WTC11 (cell line): Measurements from ENCODE around the gene S100A13.

ENCODE experiments used
- CREM ChIP-seq: sonication (generic); formaldehyde crosslinking; IDR thresholded peaks from 2 replicates; pipeline ENCODE4 v1.8.1; 2022; ENCODE audit warnings: mild to moderate bottlenecking, missing genetic modification reagents, moderate library complexity
- EMX1 ChIP-seq: fragments of 250-450 bp; sonication (Bioruptor Pico); IDR thresholded peaks from 2 replicates; pipeline ENCODE4 v1.8.0; 2021; ENCODE audit warnings: mild to moderate bottlenecking
- RELA ChIP-seq: sonication (generic); formaldehyde crosslinking; IDR thresholded peaks from 2 replicates; pipeline ENCODE4 v1.8.1; 2022; ENCODE audit warnings: missing genetic modification reagents, mild to moderate bottlenecking, borderline replicate concordance
- TF ChIP-seq, protein P1 (sequence below): sonication (generic); formaldehyde crosslinking; IDR thresholded peaks from 2 replicates; pipeline ENCODE4 v1.8.0; 2022; ENCODE audit warnings: mild to moderate bottlenecking, missing genetic modification reagents
- TF ChIP-seq, protein P2 (sequence below): fragments of 200-600 bp; IDR thresholded peaks from 2 replicates; pipeline ENCODE4 v1.8.0; 2022; ENCODE audit warnings: antibody characterized with exemption

DNA sequence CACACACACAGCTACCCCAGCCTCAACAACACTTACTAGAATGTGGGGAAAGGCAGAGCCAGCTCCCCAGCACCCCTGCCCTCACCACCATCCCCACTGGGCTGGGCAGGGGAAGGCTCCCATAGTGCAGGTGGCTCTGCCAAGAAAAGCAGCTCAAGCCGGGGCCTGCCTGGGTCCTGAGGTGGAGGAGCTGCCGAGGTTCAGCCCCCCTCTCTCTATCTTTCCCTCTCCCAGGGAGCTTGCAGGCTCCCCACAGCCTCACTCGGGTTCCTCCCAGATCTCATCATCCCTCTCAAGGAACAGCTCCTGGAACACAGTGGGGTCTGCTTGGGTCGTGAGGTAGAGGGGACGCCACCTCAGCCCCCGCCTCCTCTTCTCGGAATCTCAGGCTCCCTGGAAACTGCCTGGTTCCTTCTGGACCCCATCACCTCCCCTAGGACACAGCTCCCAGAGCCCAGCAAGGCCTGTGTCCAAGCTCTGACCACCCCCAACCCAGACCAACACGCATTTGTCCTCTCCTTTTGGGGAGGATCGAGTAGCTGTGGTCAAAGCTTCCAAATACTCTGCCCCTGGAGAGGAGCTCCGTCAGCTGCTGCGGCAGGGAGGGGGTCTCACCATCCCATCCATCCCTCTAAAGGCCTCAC lies 15.1 kb downstream of the S100A13 start:
- TF ChIP-seq, protein P1, sequence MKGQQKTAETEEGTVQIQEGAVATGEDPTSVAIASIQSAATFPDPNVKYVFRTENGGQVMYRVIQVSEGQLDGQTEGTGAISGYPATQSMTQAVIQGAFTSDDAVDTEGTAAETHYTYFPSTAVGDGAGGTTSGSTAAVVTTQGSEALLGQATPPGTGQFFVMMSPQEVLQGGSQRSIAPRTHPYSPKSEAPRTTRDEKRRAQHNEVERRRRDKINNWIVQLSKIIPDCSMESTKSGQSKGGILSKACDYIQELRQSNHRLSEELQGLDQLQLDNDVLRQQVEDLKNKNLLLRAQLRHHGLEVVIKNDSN: no peak
- TF ChIP-seq RELA (CRISPR knock-in tag): no peak
- TF ChIP-seq CREM (CRISPR knock-in tag): no peak
- TF ChIP-seq, protein P2, sequence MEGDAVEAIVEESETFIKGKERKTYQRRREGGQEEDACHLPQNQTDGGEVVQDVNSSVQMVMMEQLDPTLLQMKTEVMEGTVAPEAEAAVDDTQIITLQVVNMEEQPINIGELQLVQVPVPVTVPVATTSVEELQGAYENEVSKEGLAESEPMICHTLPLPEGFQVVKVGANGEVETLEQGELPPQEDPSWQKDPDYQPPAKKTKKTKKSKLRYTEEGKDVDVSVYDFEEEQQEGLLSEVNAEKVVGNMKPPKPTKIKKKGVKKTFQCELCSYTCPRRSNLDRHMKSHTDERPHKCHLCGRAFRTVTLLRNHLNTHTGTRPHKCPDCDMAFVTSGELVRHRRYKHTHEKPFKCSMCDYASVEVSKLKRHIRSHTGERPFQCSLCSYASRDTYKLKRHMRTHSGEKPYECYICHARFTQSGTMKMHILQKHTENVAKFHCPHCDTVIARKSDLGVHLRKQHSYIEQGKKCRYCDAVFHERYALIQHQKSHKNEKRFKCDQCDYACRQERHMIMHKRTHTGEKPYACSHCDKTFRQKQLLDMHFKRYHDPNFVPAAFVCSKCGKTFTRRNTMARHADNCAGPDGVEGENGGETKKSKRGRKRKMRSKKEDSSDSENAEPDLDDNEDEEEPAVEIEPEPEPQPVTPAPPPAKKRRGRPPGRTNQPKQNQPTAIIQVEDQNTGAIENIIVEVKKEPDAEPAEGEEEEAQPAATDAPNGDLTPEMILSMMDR: no peak
- TF ChIP-seq EMX1: no peak
